H1 (cell line): ENCODE data around the gene RETSAT. TPM values are rescaled to one million over a fixed set of nuclear protein-coding genes. Genes with fewer than 3 reads are reported as not detected.

Experiments used
- CTCF ChIA-PET: fragments of 300-600 bp; sonication (Branson Sonifier 250); formaldehyde crosslinking; loops from one replicate; lab custom pipeline; 2021; ENCODE audit not compliant: partially characterized antibody; lab: Charles Lee
- POLR2A ChIA-PET: fragments of 300-600 bp; sonication (Branson Sonifier 250); formaldehyde crosslinking; loops from one replicate; lab custom pipeline; 2021; ENCODE audit warnings: inconsistent platforms; ENCODE audit not compliant: partially characterized antibody; lab: Charles Lee
- DNase-seq, 2 experiments: peaks; one replicate each; pipeline versions ENCODE4 v3.0.0 to v3.0.0-alpha.2; 2010 to 2022; ENCODE audit warnings: low spot score in 2 of 2, low read depth in 1 of 2, mixed read lengths in 1 of 2
- FAIRE-seq: peaks from 2 replicates; lab custom pipeline; 2011; peaks lifted over from hg19 to GRCh38; lab: Jason Lieb, UNC
- H2AFZ ChIP-seq: 2 replicates; pipeline ENCODE4 v1.8.1; 2012; ENCODE audit warnings: low read length, inconsistent platforms
- H2AK5ac ChIP-seq: 2 replicates; pipeline ENCODE4 v1.6.1; 2013; ENCODE audit warnings: low read depth, low read length
- H2BK120ac ChIP-seq: replicated peaks from 2 replicates; pipeline ENCODE3; 2013; ENCODE audit warnings: low read depth, low read length, inconsistent platforms
- H2BK12ac ChIP-seq: 2 replicates; pipeline ENCODE4 v1.6.1; 2013; ENCODE audit warnings: low read depth, low read length
- H2BK15ac ChIP-seq: 2 replicates; pipeline ENCODE4 v1.6.1; 2013; ENCODE audit warnings: low read length
- H2BK20ac ChIP-seq: 2 replicates; pipeline ENCODE4 v1.6.1; 2013; ENCODE audit warnings: low read length
- H2BK5ac ChIP-seq: 2 replicates; pipeline ENCODE4 v1.6.1; 2013; ENCODE audit warnings: low read depth, low read length
- H3K14ac ChIP-seq: 2 replicates; pipeline ENCODE4 v1.6.1; 2013; ENCODE audit warnings: inconsistent platforms; ENCODE audit not compliant: insufficient read length
- H3K18ac ChIP-seq: 2 replicates; pipeline ENCODE4 v1.6.1; 2013; ENCODE audit warnings: low read length; ENCODE audit errors: extremely low read depth
- H3K23ac ChIP-seq: 2 replicates; pipeline ENCODE4 v1.6.1; 2013; ENCODE audit warnings: inconsistent platforms; ENCODE audit not compliant: insufficient read length
- H3K23me2 ChIP-seq: 2 replicates; pipeline ENCODE4 v1.6.1; 2013; ENCODE audit warnings: low read depth, low read length
- H3K27ac ChIP-seq: 2 replicates; pipeline ENCODE4 v1.6.1; 2011; ENCODE audit warnings: low read depth, low read length, inconsistent platforms
- H3K27me3 ChIP-seq, 4 experiments: replicated peaks in 1 of 4; 1 replicate in 1 of 4; 2 replicates in 3 of 4; pipeline versions ENCODE4 v1.6.1 to v1.8.1; 2011 to 2013; ENCODE audit warnings: low read length in 3 of 4, mild to moderate bottlenecking in 3 of 4, inconsistent platforms in 2 of 4, mixed read lengths in 2 of 4, moderate library complexity in 1 of 4; ENCODE audit not compliant: control insufficient read depth in 3 of 4, insufficient read depth in 3 of 4; ENCODE audit errors: extremely low read depth in 1 of 4
- H3K36me3 ChIP-seq, 4 experiments: 2 replicates each; pipeline versions ENCODE4 v1.6.1 to v1.8.1; 2011 to 2013; ENCODE audit warnings: mild to moderate bottlenecking in 4 of 4, low read length in 3 of 4, moderate library complexity in 2 of 4, control low read depth in 1 of 4, inconsistent platforms in 1 of 4; ENCODE audit not compliant: insufficient read depth in 4 of 4, control insufficient read depth in 2 of 4
- H3K4ac ChIP-seq: replicated peaks from 2 replicates; pipeline ENCODE3; 2013; ENCODE audit warnings: low read length, low read depth, mixed read lengths, inconsistent platforms; ENCODE audit not compliant: insufficient read length
- H3K4me1 ChIP-seq, 4 experiments: replicated peaks in 1 of 4; 1 replicate in 1 of 4; 2 replicates in 3 of 4; pipeline versions ENCODE4 v1.6.1 to v1.8.1; 2011 to 2013; ENCODE audit warnings: low read length in 3 of 4, inconsistent platforms in 2 of 4, mixed read lengths in 1 of 4; ENCODE audit not compliant: insufficient read depth in 4 of 4, control insufficient read depth in 3 of 4
- H3K4me2 ChIP-seq, 2 experiments: 2 replicates each; pipeline versions ENCODE4 v1.6.1 to v1.8.1; 2011 to 2013; ENCODE audit warnings: low read depth in 2 of 2, low read length in 2 of 2, control low read depth in 1 of 2, inconsistent platforms in 1 of 2, mild to moderate bottlenecking in 1 of 2; ENCODE audit not compliant: insufficient read depth in 1 of 2
- H3K4me3 ChIP-seq, 4 experiments: fragments of 200-600, 300-600 bp in 1 of 4; sonication (generic), shearing (Covaris generic), sonication (Bioruptor Twin) in 1 of 4; 2 replicates each; pipeline versions ENCODE4 v1.5.1 to v1.8.1; 2011 to 2016; ENCODE audit warnings: low read length in 4 of 4, low read depth in 3 of 4, control low read depth in 2 of 4, inconsistent platforms in 2 of 4, mild to moderate bottlenecking in 2 of 4, mixed read lengths in 1 of 4, moderate library complexity in 1 of 4; ENCODE audit not compliant: insufficient read depth in 2 of 4; ENCODE audit errors: extremely low read depth in 1 of 4
- H3K56ac ChIP-seq: replicated peaks from 2 replicates; pipeline ENCODE3; 2013; ENCODE audit warnings: low read depth, mild to moderate bottlenecking, mixed read lengths, low read length, inconsistent platforms; ENCODE audit not compliant: insufficient read length
- H3K79me1 ChIP-seq: 2 replicates; pipeline ENCODE4 v1.6.1; 2013; ENCODE audit warnings: low read depth, low read length, control low read depth
- H3K79me2 ChIP-seq, 2 experiments: 2 replicates each; pipeline versions ENCODE4 v1.6.1 to v1.8.1; 2012 to 2013; ENCODE audit warnings: low read length in 2 of 2, mild to moderate bottlenecking in 2 of 2, inconsistent platforms in 1 of 2; ENCODE audit not compliant: insufficient read depth in 2 of 2, control insufficient read depth in 1 of 2
- H3K9ac ChIP-seq, 4 experiments: replicated peaks in 1 of 4; 1 replicate in 1 of 4; 2 replicates in 3 of 4; pipeline versions ENCODE4 v1.6.1 to v1.8.1; 2011 to 2013; ENCODE audit warnings: low read depth in 3 of 4, low read length in 3 of 4, control low read depth in 2 of 4, mild to moderate bottlenecking in 2 of 4, moderate library complexity in 2 of 4, inconsistent platforms in 1 of 4; ENCODE audit errors: extremely low read depth in 1 of 4
- H3K9me3 ChIP-seq, 2 experiments: 2 replicates each; pipeline versions ENCODE4 v1.6.1 to v1.8.1; 2012 to 2013; ENCODE audit warnings: mild to moderate bottlenecking in 2 of 2, moderate library complexity in 2 of 2, control low read depth in 1 of 2, inconsistent platforms in 1 of 2, low read depth in 1 of 2, low read length in 1 of 2, mixed read lengths in 1 of 2; ENCODE audit not compliant: insufficient read depth in 2 of 2
- H4K20me1 ChIP-seq, 2 experiments: replicated peaks in 1 of 2; 2 replicates each; pipeline versions ENCODE3 to v1.8.1; 2011 to 2013; ENCODE audit warnings: inconsistent platforms in 2 of 2, low read length in 2 of 2, mild to moderate bottlenecking in 1 of 2; ENCODE audit not compliant: insufficient read depth in 2 of 2, control insufficient read depth in 1 of 2
- H4K5ac ChIP-seq: 2 replicates; pipeline ENCODE4 v1.6.1; 2013; ENCODE audit warnings: low read length, low read depth, mixed read lengths, inconsistent platforms; ENCODE audit not compliant: insufficient read length
- H4K8ac ChIP-seq: 2 replicates; pipeline ENCODE4 v1.8.0; 2013; ENCODE audit warnings: mild to moderate bottlenecking, moderate library complexity, low read length, inconsistent platforms; ENCODE audit not compliant: insufficient read depth; ENCODE audit errors: extremely low read depth
- H4K91ac ChIP-seq: replicated peaks from 2 replicates; pipeline ENCODE3; 2013; ENCODE audit warnings: low read length, mixed read lengths, inconsistent platforms; ENCODE audit not compliant: insufficient read length
- BRCA1 ChIP-seq: IDR thresholded peaks from 2 replicates; pipeline ENCODE4 v1.6.1; 2012; ENCODE audit warnings: low read depth, low read length, improper control_type of control experiment
- CHD1 ChIP-seq: IDR thresholded peaks from 2 replicates; pipeline ENCODE4 v1.6.1; 2012; ENCODE audit warnings: low read depth, low read length, improper control_type of control experiment
- FOSL1 ChIP-seq: IDR thresholded peaks from 2 replicates; pipeline ENCODE4 v1.6.1; 2011; ENCODE audit warnings: mild to moderate bottlenecking, low read depth, low read length, moderate library complexity; ENCODE audit not compliant: insufficient read depth
- GTF2F1 ChIP-seq: IDR thresholded peaks from 2 replicates; pipeline ENCODE4 v1.6.1; 2012; ENCODE audit warnings: low read depth, low read length, improper control_type of control experiment, borderline replicate concordance
- KDM4A ChIP-seq: IDR thresholded peaks from one replicate; pipeline ENCODE4 v1.7.1; 2012; ENCODE audit warnings: low read depth, mild to moderate bottlenecking, moderate library complexity, low read length, inconsistent platforms; ENCODE audit not compliant: severe bottlenecking
- PHF8 ChIP-seq: fragments of 200-600 bp; sonication (generic); conservative IDR thresholded peaks from 2 replicates; pipeline ENCODE4 v1.7.1; 2012; ENCODE audit warnings: low read depth, mild to moderate bottlenecking, inconsistent platforms, low read length, moderate library complexity
- POLR2AphosphoS5 ChIP-seq: IDR thresholded peaks from 2 replicates; pipeline ENCODE4 v1.6.1; 2011; ENCODE audit warnings: low read depth, low read length
- SUZ12 ChIP-seq: fragments of 200-600 bp; sonication (generic); IDR thresholded peaks from 2 replicates; pipeline ENCODE4 v1.6.1; 2012; ENCODE audit warnings: mild to moderate bottlenecking, inconsistent platforms, low read length, moderate library complexity, mixed read lengths
- TCF12 ChIP-seq: IDR thresholded peaks from 2 replicates; pipeline ENCODE4 v1.6.1; 2011; ENCODE audit warnings: low read depth, mild to moderate bottlenecking, low read length
- WGBS, 2 experiments: shearing (Covaris generic) in 1 of 2; methylation state at CpG; one replicate each; pipeline versions ENCODE4 v1.1.6 to v1.1.7; 2013 to 2015; ENCODE audit warnings: low lambda C conversion rate in 2 of 2, mixed read lengths in 2 of 2, inconsistent platforms in 1 of 2, low coverage in 1 of 2, missing lambda C conversion rate in 1 of 2; ENCODE audit not compliant: insufficient replicate concordance in 2 of 2, insufficient coverage in 1 of 2, insufficient read length in 1 of 2; ENCODE audit errors: extremely low coverage in 1 of 2, missing lambda C conversion rate in 1 of 2; 5-methylcytosine and 5-hydroxymethylcytosine counted together
- polyA plus RNA-seq, 7 experiments: library from polyadenylated mRNA; depleted of rRNA in 3 of 7; stranded (reverse) in 5 of 7; unstranded in 2 of 7; fragments of >200 nt in 5 of 7; fragments of 200-250 nt in 2 of 7; gene quantifications; 1 replicate in 5 of 7; 2 replicates in 1 of 7; 4 replicates in 1 of 7; pipeline versions ENCODE4 v1.2.1 to v1.2.3, GENCODE V29; 2011 to 2013; ENCODE audit warnings: missing spikeins in 2 of 7, mixed read lengths in 2 of 7
- total RNA-seq: library from RNA; stranded (reverse); fragmentation: NEBNext Ultra II Directional; extraction: Animal tissue kit (Norgen Biotek cat#: 25700); gene quantifications from 2 replicates; pipeline ENCODE4 v1.2.1, GENCODE V29; 2021

The RETSAT gene
- total and polyA plus RNA-seq, 2 of the 8 experiments (the other 6 are each of a cell fraction or from before 2014, with no cell fraction given), result 15.8 to 16.7 TPM

GRCh38 chr2:85383850-85384249 lies 29.5 kb upstream of the RETSAT start:
- H2BK15ac ChIP-seq, result no peak overlapping the region
- H2AK5ac ChIP-seq, result no peak overlapping the region
- no peak overlapping the region for H3K14ac ChIP-seq
- H3K9ac ChIP-seq, result no peak overlapping the region
- 86% methylated on average over 4 of the region's 4 CpGs; no CpG with 5 or more reads in 1 of the 2 experiments for WGBS, 2 experiments
- no peaks in the 10 kb centered on the region for H3K79me2 ChIP-seq
- FAIRE-seq (no peak), DNase-seq (no peak)
- POLR2A ChIA-PET, result interaction anchor here (1.9 to 25.0 kb wide), 3 partner anchors 9 to 177 kb away, joined by 4 to 396 read pairs (median 9); partner anchors contain the start of genes GGCX and MAT2A
- H3K36me3 ChIP-seq, result peaks cover 0 to 11% (median 1%) of the 10 kb centered on the region in 4 experiments; a peak in 4 of 8 replicates
- no peak overlapping the region for H4K8ac ChIP-seq
- no peaks in the 10 kb centered on the region for H3K79me1 ChIP-seq
- TF ChIP-seq KDM4A (no peak), FOSL1 (no peak), BRCA1 (no peak), GTF2F1 (no peak), PHF8 (no peak), CHD1 (no peak), SUZ12 (no peak), TCF12 (no peak), POLR2AphosphoS5 (no peak)
- H3K9me3 ChIP-seq, result peaks cover 4 to 10% of the 10 kb centered on the region in 2 experiments; a peak in 3 of 4 replicates
- H4K5ac ChIP-seq, result no peak overlapping the region
- H2BK120ac ChIP-seq, result no peak overlapping the region
- H2BK12ac ChIP-seq, result no peak overlapping the region
- no peak overlapping the region for H3K4ac ChIP-seq
- H3K56ac ChIP-seq, result no peak overlapping the region
- CTCF ChIA-PET, result interaction anchor here (0.6 to 1.9 kb wide), 6 partner anchors 8 to 180 kb away, joined by 3 to 10 read pairs (median 4); no protein-coding TSS in a partner anchor
- no peak overlapping the region for H3K23ac ChIP-seq
- no peaks in the 10 kb centered on the region for H3K23me2 ChIP-seq
- no peak overlapping the region for H3K18ac ChIP-seq
- H3K27ac ChIP-seq, result no peak overlapping the region
- H2BK20ac ChIP-seq, result no peak overlapping the region
- H3K27me3 ChIP-seq, result no peaks in the 10 kb centered on the region; a peak in 1 of 7 replicates
- no peak overlapping the region for H3K4me2 ChIP-seq
- peaks cover 0 to 9% (median 0%) of the 10 kb centered on the region in 4 experiments; a peak in 1 of 7 replicates for H3K4me1 ChIP-seq
- H3K4me3 ChIP-seq, result no peak overlapping the region
- no peak overlapping the region for H2BK5ac ChIP-seq
- H4K91ac ChIP-seq, result no peak overlapping the region
- H2AFZ ChIP-seq, result no peak overlapping the region
- no peaks in the 10 kb centered on the region for H4K20me1 ChIP-seq
